GM23338 (cell line): ENCODE data around the gene PACRGL. TPM values are rescaled to one million over a fixed set of nuclear protein-coding genes. Genes with fewer than 3 reads are reported as not detected.

Experiments used
- ATAC-seq: fragments of 200-7000 bp; cut with Tn5 transposase; 3 replicates; pipeline ENCODE4 v1.9.1; 2020
- DNase-seq: peaks from one replicate; pipeline ENCODE4 v3.0.0-alpha.2; 2015; ENCODE audit warnings: low spot score
- H2AFZ ChIP-seq: fragments of 200-600 bp; sonication (generic); 2 replicates; pipeline ENCODE4 v1.8.0; 2016; ENCODE audit warnings: antibody characterized with exemption, mild to moderate bottlenecking, moderate library complexity
- H3F3A ChIP-seq: fragments of 200-600 bp; sonication (generic); replicated peaks from 2 replicates; pipeline ENCODE4 v1.8.0; 2017; ENCODE audit warnings: antibody characterized with exemption, mixed run types, low read depth
- H3K27ac ChIP-seq: fragments of 200-600 bp; sonication (generic); 2 replicates; pipeline ENCODE4 v1.6.1; 2016; ENCODE audit warnings: low read depth
- H3K27me3 ChIP-seq: fragments of 200-600 bp; sonication (generic); 2 replicates; pipeline ENCODE4 v1.8.0; 2016; ENCODE audit warnings: mild to moderate bottlenecking, mixed run types, moderate library complexity; ENCODE audit not compliant: insufficient read depth
- H3K36me3 ChIP-seq: fragments of 200-600 bp; sonication (generic); 2 replicates; pipeline ENCODE4 v1.8.0; 2016; ENCODE audit warnings: mild to moderate bottlenecking; ENCODE audit not compliant: insufficient read depth
- H3K4me1 ChIP-seq: fragments of 200-600 bp; sonication (generic); 2 replicates; pipeline ENCODE4 v1.8.0; 2016; ENCODE audit warnings: mild to moderate bottlenecking, moderate library complexity; ENCODE audit not compliant: insufficient read depth
- H3K4me2 ChIP-seq: fragments of 200-600 bp; sonication (generic); 2 replicates; pipeline ENCODE4 v1.7.1; 2017; ENCODE audit warnings: mixed run types
- H3K4me3 ChIP-seq: fragments of 200-600 bp; sonication (generic); 2 replicates; pipeline ENCODE4 v1.6.1; 2016; ENCODE audit warnings: mixed run types
- H3K79me2 ChIP-seq: fragments of 200-600 bp; sonication (generic); replicated peaks from 2 replicates; pipeline ENCODE4 v1.8.0; 2017; ENCODE audit warnings: mild to moderate bottlenecking; ENCODE audit not compliant: insufficient read depth
- H3K9me2 ChIP-seq: fragments of 200-600 bp; sonication (generic); 2 replicates; pipeline ENCODE4 v1.8.0; 2017; ENCODE audit not compliant: insufficient read depth
- H4K20me1 ChIP-seq: fragments of 200-600 bp; sonication (generic); replicated peaks from 2 replicates; pipeline ENCODE4 v1.8.0; 2017; ENCODE audit warnings: mild to moderate bottlenecking; ENCODE audit not compliant: insufficient read depth
- H3K27ac Mint-ChIP-seq: 2 replicates; pipeline ENCODE4 v1.8.0; 2020; ENCODE audit warnings: inconsistent platforms, mild to moderate bottlenecking, moderate library complexity, mixed read lengths
- H3K27me3 Mint-ChIP-seq: 3 replicates; pipeline ENCODE4 v1.8.0; 2022; ENCODE audit warnings: low read depth, mild to moderate bottlenecking, moderate library complexity, mixed read lengths, inconsistent platforms; ENCODE audit not compliant: insufficient read depth, poor library complexity
- H3K36me3 Mint-ChIP-seq: 3 replicates; pipeline ENCODE4 v1.8.0; 2021; ENCODE audit warnings: low read depth, mild to moderate bottlenecking, inconsistent platforms, moderate library complexity, mixed read lengths
- H3K4me1 Mint-ChIP-seq: 3 replicates; pipeline ENCODE4 v1.8.0; 2020; ENCODE audit warnings: mild to moderate bottlenecking, inconsistent platforms, mixed read lengths
- H3K4me3 Mint-ChIP-seq: 3 replicates; pipeline ENCODE4 v1.8.0; 2021; ENCODE audit warnings: moderate library complexity, mild to moderate bottlenecking, inconsistent platforms, mixed read lengths
- H3K9me3 Mint-ChIP-seq: 3 replicates; pipeline ENCODE4 v1.8.0; 2020; ENCODE audit warnings: moderate library complexity, mild to moderate bottlenecking, inconsistent platforms, mixed read lengths
- CTCF ChIP-seq, 2 experiments: fragments of 200-600 bp in 1 of 2; sonication (generic) in 1 of 2; conservative IDR thresholded peaks; 2 replicates each; pipeline versions ENCODE4 v1.5.1 to v1.6.1; 2016 to 2017; ENCODE audit warnings: antibody characterized with exemption in 2 of 2, low read depth in 2 of 2, mild to moderate bottlenecking in 2 of 2, moderate library complexity in 1 of 2
- EZH2 ChIP-seq: fragments of 200-600 bp; sonication (generic); IDR thresholded peaks from one replicate; pipeline ENCODE4 v1.8.0; 2017; ENCODE audit warnings: antibody characterized with exemption, mild to moderate bottlenecking, low read depth; ENCODE audit not compliant: unreplicated experiment
- EZH2phosphoT487 ChIP-seq: fragments of 200-600 bp; sonication (generic); IDR thresholded peaks from one replicate; pipeline ENCODE4 v1.8.1; 2018; ENCODE audit warnings: antibody characterized with exemption; ENCODE audit not compliant: unreplicated experiment
- JUNB ChIP-seq: IDR thresholded peaks from one replicate; pipeline ENCODE4 v1.6.1; 2016; ENCODE audit warnings: antibody characterized with exemption; ENCODE audit not compliant: unreplicated experiment
- REST ChIP-seq: IDR thresholded peaks from one replicate; pipeline ENCODE4 v1.6.1; 2018; ENCODE audit warnings: antibody characterized with exemption; ENCODE audit not compliant: unreplicated experiment
- STAT1 ChIP-seq: IDR thresholded peaks from one replicate; pipeline ENCODE4 v1.6.1; 2016; ENCODE audit warnings: antibody characterized with exemption; ENCODE audit not compliant: unreplicated experiment
- ZNF331 ChIP-seq: fragments of 250-450 bp; sonication (Bioruptor Pico); IDR thresholded peaks from 2 replicates; pipeline ENCODE4 v1.5.0; 2020; ENCODE audit warnings: low read depth, mild to moderate bottlenecking, moderate library complexity
- polyA plus RNA-seq: library from polyadenylated mRNA; unstranded; fragments of >200 nt; fragmentation: Nextera tagmentation; extraction: Ambion mirVana; gene quantifications from 2 replicates; pipeline ENCODE4 v1.2.1, GENCODE V29; 2016
- total RNA-seq: library from RNA; depleted of rRNA; stranded (reverse); fragments of >200 nt; shearing (Covaris generic); gene quantifications from 2 replicates; pipeline ENCODE4 v1.2.3, GENCODE V29; 2014

Gene PACRGL
- total and polyA plus RNA-seq, 2 experiments from 2014 or later = 4.8 to 15.8 TPM

- TF ChIP-seq REST (no peak), CTCF (conservative IDR thresholded peaks at IDR 0.05; ENCODE audit: low read depth in 2 of 2) (no peak), EZH2 (no peak)
These were observed 1.4 kb upstream of the PACRGL start (continued) for GRCh38 chr4:20698820-20699219.

- Histone ChIP-seq H3K36me3 (peaks cover 27% of the 10 kb centered on the region), H3K4me3 (no peak overlapping the region), H4K20me1 (no peaks in the 10 kb centered on the region), H3K9me2 (no peaks in the 10 kb centered on the region), H3K79me2 (no peaks in the 10 kb centered on the region), H3F3A (no peaks in the 10 kb centered on the region), H3K4me2 (no peak overlapping the region), H2AFZ (no peak overlapping the region), H3K27me3 (no peaks in the 10 kb centered on the region), H3K4me1 (no peaks in the 10 kb centered on the region), H3K27ac (no peak overlapping the region)
- H3K4me3 Mint-ChIP-seq = no peak overlapping the region
- no peak overlapping the region for H3K27ac Mint-ChIP-seq
- no peaks in the 10 kb centered on the region for H3K27me3 Mint-ChIP-seq
- no peaks in the 10 kb centered on the region for H3K4me1 Mint-ChIP-seq
- no peak for DNase-seq
- peaks cover 6% of the 10 kb centered on the region; the same call in 1 of the 3 replicates for H3K9me3 Mint-ChIP-seq
- H3K36me3 Mint-ChIP-seq = peaks cover 41% of the 10 kb centered on the region
- no peak for ATAC-seq
- TF ChIP-seq STAT1 (no peak), ZNF331 (CRISPR knock-in tag) (no peak), JUNB (no peak), CTCF (conservative IDR thresholded peaks at IDR 0.05; ENCODE audit: low read depth in 2 of 2) (no peak), REST (no peak), EZH2phosphoT487 (no peak)
These were observed 11.1 kb downstream of the PACRGL start for GRCh38 chr4:20711335-20711734.
